ENCODE measurements around the gene DVL1.

Gene DVL1

GRCh38 chr1:1290238-1290731 is 58.9 kb downstream of the DVL1 start:
- H3K27ac ChIP-seq: peak overlapping the region; percentile 56
- TF ChIP-seq CTCF (conservative IDR thresholded peaks at IDR 0.05): peak; percentile 84

GRCh38 chr1:1287288-1288110 is 61.7 kb downstream of the DVL1 start:
- no peak overlapping the region for H3K27ac ChIP-seq
- no peak for TF ChIP-seq CTCF (conservative IDR thresholded peaks at IDR 0.05)

GRCh38 chr1:1286313-1287261 is 62.6 kb downstream of the DVL1 start:
- no peak overlapping the region for H3K27ac ChIP-seq
- TF ChIP-seq CTCF (conservative IDR thresholded peaks at IDR 0.05): no peak

GRCh38 chr1:1285611-1286311 is 63.5 kb downstream of the DVL1 start:
- no peak for TF ChIP-seq CTCF (conservative IDR thresholded peaks at IDR 0.05)
- no peak overlapping the region for H3K27ac ChIP-seq
